Calu3 (cell line): ENCODE data around the gene HSD17B2. TPM values are rescaled to one million over a fixed set of nuclear protein-coding genes. Genes with fewer than 3 reads are reported as not detected.
"Not testable (repeated sequence)": the region's sequence is repeated elsewhere in the genome, so short reads cannot be mapped to it uniquely, and the experiment has no call there.

Experiments
- BruUV-seq: library from RNA; stranded (reverse); fragments of 400-500 nt; replicated peaks from 2 replicates; lab custom pipeline; 2021; lab: Mats Ljungman, UMichigan
- CTCF ChIA-PET: fragments of 300-600 bp; sonication (Branson Sonifier 250); formaldehyde crosslinking; loops from one replicate; lab custom pipeline; 2022; ENCODE audit warnings: antibody characterized with exemption; lab: Charles Lee
- DNase-seq: peaks from one replicate; pipeline ENCODE4 v3.0.0; 2022
- H3K27ac Mint-ChIP-seq: one replicate; pipeline ENCODE4 v1.8.0; 2022; ENCODE audit warnings: mixed read lengths; ENCODE audit not compliant: unreplicated experiment
- H3K27me3 Mint-ChIP-seq: one replicate; pipeline ENCODE4 v1.8.0; 2022; ENCODE audit warnings: mixed read lengths; ENCODE audit not compliant: unreplicated experiment
- H3K36me3 Mint-ChIP-seq: one replicate; pipeline ENCODE4 v1.8.0; 2022; ENCODE audit warnings: mild to moderate bottlenecking, moderate library complexity, mixed read lengths; ENCODE audit not compliant: insufficient read depth, unreplicated experiment
- H3K4me1 Mint-ChIP-seq: one replicate; pipeline ENCODE4 v1.8.0; 2022; ENCODE audit warnings: mild to moderate bottlenecking, low read depth, mixed read lengths; ENCODE audit not compliant: unreplicated experiment
- H3K4me3 Mint-ChIP-seq: one replicate; pipeline ENCODE4 v1.8.0; 2022; ENCODE audit warnings: mild to moderate bottlenecking, low read depth, moderate library complexity, mixed read lengths; ENCODE audit not compliant: unreplicated experiment
- H3K9me3 Mint-ChIP-seq: one replicate; pipeline ENCODE4 v1.8.0; 2022; ENCODE audit warnings: low read depth, mixed read lengths; ENCODE audit not compliant: unreplicated experiment
- intact Hi-C: fragments of 100-400 bp; cut with micrococcal nuclease; formaldehyde crosslinking; loops from one replicate; pipeline ENCODE4 v1.10.0; 2022; ENCODE audit not compliant: unreplicated experiment
- total RNA-seq: library from RNA; stranded (reverse); gene quantifications from 2 replicates; pipeline ENCODE4 v1.2.3, GENCODE V29; 2022
- TF ChIP-seq, protein P1 (sequence below): fragments of 200-600 bp; IDR thresholded peaks from one replicate; pipeline ENCODE4 v1.8.0; 2022; ENCODE audit warnings: antibody characterized with exemption; ENCODE audit not compliant: unreplicated experiment

Gene HSD17B2
- total RNA-seq, 1 experiment from 2014 or later, result 16.2 TPM

DNA sequence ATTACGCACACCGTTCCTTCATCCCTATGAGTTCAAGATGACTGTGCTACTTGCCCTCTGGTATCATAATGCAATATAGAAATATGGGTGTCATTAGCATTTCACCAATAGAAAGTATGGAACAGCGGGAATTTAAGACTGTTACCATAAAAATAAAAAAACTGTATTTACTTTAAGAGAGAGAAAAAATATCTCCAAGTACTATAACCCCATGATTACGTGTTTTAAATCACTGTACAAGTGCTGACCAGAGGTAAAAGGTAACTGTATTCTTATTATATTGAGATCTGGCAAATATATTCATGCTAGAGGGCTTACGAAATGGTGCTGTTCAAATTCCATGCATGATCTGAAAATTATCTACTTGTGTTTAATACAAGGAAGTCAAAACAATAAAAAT, 29.0 kb upstream of the HSD17B2 start:
- H3K9me3 Mint-ChIP-seq, result peaks cover 2% of the 10 kb centered on the region
- intact Hi-C loops, result no loop called here
- BruUV-seq, result no TSS peak
- DNase-seq, result no peak
- CTCF ChIA-PET, result interaction anchor here (0.6 kb wide), 1 partner anchor 238 kb away, joined by 6 read pairs; no protein-coding TSS in a partner anchor
- no peaks in the 10 kb centered on the region for H3K27me3 Mint-ChIP-seq
- peaks cover 77% of the 10 kb centered on the region for H3K4me1 Mint-ChIP-seq
- H3K36me3 Mint-ChIP-seq, result peaks cover 48% of the 10 kb centered on the region
- TF ChIP-seq, protein P1, sequence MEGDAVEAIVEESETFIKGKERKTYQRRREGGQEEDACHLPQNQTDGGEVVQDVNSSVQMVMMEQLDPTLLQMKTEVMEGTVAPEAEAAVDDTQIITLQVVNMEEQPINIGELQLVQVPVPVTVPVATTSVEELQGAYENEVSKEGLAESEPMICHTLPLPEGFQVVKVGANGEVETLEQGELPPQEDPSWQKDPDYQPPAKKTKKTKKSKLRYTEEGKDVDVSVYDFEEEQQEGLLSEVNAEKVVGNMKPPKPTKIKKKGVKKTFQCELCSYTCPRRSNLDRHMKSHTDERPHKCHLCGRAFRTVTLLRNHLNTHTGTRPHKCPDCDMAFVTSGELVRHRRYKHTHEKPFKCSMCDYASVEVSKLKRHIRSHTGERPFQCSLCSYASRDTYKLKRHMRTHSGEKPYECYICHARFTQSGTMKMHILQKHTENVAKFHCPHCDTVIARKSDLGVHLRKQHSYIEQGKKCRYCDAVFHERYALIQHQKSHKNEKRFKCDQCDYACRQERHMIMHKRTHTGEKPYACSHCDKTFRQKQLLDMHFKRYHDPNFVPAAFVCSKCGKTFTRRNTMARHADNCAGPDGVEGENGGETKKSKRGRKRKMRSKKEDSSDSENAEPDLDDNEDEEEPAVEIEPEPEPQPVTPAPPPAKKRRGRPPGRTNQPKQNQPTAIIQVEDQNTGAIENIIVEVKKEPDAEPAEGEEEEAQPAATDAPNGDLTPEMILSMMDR, result no peak
- no peak overlapping the region for H3K4me3 Mint-ChIP-seq
- H3K27ac Mint-ChIP-seq, result peak overlapping the region; percentile 18

DNA sequence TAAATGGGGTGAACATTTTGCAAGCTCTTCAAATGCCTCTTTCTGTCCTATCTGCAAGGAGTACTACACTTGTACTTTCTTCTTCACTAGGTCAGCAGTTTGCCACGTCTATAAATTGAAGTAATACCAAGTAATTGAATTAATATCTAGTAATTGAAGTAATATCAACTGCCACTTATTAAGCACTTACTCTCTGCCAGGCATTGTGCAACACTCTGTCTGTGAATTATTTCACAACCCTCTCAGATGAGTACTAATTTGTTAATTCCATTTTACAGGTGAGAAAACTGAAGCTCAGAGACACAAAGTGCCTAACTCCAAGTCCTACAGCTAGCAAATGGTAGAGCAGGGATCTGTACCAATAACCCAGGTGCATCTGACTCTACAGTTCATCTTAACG, 27.9 kb upstream of the HSD17B2 start:
- BruUV-seq, result no TSS peak
- H3K27ac Mint-ChIP-seq, result no peak overlapping the region
- CTCF ChIA-PET, result no interaction called here
- peaks cover 84% of the 10 kb centered on the region for H3K4me1 Mint-ChIP-seq
- H3K9me3 Mint-ChIP-seq, result peaks cover 2% of the 10 kb centered on the region
- intact Hi-C loops, result no loop called here
- no peaks in the 10 kb centered on the region for H3K27me3 Mint-ChIP-seq
- H3K36me3 Mint-ChIP-seq, result peaks cover 55% of the 10 kb centered on the region
- DNase-seq, result no peak
- TF ChIP-seq, protein P1, result no peak
- no peak overlapping the region for H3K4me3 Mint-ChIP-seq

DNA sequence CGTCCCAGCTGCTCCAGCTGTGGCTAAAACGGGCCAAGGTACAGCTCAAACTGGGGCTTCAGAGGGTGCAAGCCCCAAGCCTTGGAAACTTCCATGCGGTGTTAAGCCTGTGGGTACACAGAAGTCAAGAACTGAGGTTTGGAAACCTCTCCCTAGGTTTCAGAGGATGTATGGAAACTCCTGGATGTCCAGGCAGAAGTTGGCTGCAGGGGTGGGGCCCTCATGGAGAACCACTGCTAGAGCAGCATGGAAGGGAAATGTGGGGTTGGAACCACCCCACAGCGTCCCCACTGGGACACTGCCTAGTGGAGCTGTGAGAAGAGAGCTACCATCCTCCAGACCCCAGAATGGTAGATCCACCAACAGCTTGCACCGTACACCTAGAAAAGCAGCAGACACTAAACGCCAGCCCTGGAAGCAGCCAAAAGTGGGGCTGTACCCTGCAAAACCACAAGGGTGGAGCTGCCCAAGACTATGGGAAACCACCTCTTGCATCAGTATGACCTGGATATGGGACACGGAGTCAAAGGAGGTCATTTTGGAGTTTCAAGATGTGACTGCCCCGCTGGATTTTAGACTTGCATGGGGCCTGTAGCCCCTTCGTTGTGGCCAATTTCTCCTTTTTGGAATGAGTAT, 26.0 kb upstream of the HSD17B2 start:
- peaks cover 52% of the 10 kb centered on the region for H3K36me3 Mint-ChIP-seq
- peak overlapping the region; percentile 96 for H3K4me3 Mint-ChIP-seq
- no peak for DNase-seq
- peaks cover 74% of the 10 kb centered on the region for H3K4me1 Mint-ChIP-seq
- H3K27ac Mint-ChIP-seq, result no peak overlapping the region
- TF ChIP-seq, protein P1, result no peak
- no TSS peak for BruUV-seq
- no peaks in the 10 kb centered on the region for H3K27me3 Mint-ChIP-seq
- CTCF ChIA-PET, result no interaction called here
- intact Hi-C loops, result no loop called here
- H3K9me3 Mint-ChIP-seq, result peaks cover 2% of the 10 kb centered on the region

DNA sequence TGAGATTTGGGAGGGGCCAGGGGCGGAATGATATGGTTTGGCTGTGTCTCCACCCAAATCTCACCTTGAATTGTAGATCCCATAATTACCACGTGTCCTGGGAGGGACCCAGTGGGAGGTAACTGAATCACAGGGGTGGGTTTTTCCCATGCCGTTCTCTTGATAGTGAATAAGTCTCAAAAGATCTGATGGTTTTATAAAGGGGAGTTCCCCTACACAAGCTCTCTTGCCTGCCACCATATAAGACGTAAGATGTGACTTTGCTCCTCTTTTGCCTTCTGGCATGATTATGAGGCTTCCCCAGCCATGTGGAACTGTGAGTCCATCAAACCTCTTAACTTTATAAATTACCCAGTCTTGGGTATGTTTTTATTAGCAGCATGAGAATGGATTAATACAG, 25.3 kb upstream of the HSD17B2 start:
- intact Hi-C loops, H3K9me3 Mint-ChIP-seq, CTCF ChIA-PET, DNase-seq, H3K27me3 Mint-ChIP-seq, BruUV-seq, H3K27ac Mint-ChIP-seq: not testable (repeated sequence)
- Mint-ChIP-seq H3K4me3 (peak overlapping the region; percentile 96), H3K36me3 (peaks cover 44% of the 10 kb centered on the region), H3K4me1 (peaks cover 67% of the 10 kb centered on the region)

DNA sequence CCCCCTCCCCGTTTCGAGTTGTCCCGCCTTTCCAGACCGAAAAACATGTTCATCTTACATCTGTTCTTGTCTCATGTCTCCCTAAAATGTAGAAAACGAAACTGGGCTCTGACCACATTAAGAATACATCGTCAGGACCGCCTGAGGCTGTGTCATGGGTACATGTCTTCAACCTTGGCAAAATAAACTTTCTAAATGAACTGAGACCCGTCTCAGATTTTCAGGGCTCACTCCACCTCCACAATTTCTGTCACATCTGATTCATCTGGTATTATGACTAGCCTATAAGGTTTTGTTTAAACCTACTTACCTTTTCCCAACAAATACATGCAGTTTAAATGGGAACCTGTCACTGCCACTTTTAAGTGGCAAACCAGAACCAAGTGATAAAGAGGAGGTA, 24.4 kb upstream of the HSD17B2 start:
- peaks cover 4% of the 10 kb centered on the region for H3K9me3 Mint-ChIP-seq
- H3K4me3 Mint-ChIP-seq, result peak overlapping the region; percentile 96
- CTCF ChIA-PET, result interaction anchor here (1.5 kb wide), 1 partner anchor 14 kb away, joined by 5 read pairs; no protein-coding TSS in a partner anchor

More for the DNA sequence above, 24.4 kb upstream of the HSD17B2 start:
- BruUV-seq, result no TSS peak
- intact Hi-C loops, result no loop called here
- DNase-seq, result no peak
- TF ChIP-seq, protein P1, result no peak
- H3K27me3 Mint-ChIP-seq, result no peaks in the 10 kb centered on the region
- H3K36me3 Mint-ChIP-seq, result peaks cover 39% of the 10 kb centered on the region
- H3K27ac Mint-ChIP-seq, result peak overlapping the region; percentile 85
- peaks cover 58% of the 10 kb centered on the region for H3K4me1 Mint-ChIP-seq
